ENCODE data around the gene PPP1R3C. TPM values are rescaled to one million over a fixed set of nuclear protein-coding genes. Genes with fewer than 3 reads are reported as not detected.

Gene PPP1R3C
- total and polyA plus RNA-seq, 12 donors, result 7.8 to 52.9 (median 14.6) TPM

DNA sequence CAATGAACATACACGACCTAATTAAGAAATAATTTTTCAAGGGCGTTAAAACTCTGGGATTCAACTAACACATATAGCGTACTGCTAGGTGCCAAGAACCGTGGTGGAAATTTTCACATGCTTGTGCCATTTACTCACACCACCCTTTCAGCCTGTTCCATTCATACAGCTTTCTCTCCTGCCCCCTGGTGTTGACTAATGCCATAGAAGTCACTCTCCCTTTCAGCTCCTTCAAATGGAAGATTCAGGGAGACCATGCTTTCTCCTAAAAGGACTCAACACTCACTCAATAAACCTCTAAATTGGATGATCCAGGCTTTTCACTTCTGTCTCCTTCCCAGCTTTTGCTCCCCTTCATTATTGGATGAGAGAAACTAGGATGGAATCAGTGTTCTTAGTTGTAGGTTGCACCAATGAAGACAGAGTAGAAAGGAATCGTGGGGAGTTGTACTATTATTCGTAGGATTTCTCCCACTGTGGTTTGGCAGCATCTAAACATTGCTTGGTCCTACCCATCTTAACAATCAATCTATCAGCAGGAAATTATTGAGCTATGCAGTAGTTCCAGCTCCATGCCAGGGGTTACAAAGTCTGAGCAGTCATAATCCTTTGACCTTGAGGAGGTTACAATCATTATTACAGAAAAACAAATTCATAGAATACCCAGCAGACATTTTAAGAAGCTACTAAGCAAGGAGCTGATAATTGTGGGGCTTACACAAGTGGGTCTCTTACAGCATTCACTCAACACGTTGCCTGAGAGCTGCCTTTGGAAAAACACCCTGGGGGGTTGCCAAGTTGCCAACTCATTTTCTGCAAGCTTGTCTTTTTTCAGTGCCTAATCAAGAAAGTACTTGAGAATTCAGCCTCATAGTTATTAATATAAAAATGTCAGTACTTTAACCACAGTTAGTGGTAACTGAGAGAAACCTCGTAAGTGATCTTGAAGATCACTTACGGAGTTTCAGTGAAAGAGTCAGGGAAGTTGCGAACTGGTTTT lies 2.8 kb upstream of the PPP1R3C start:
- Histone ChIP-seq H3K27ac (no peak overlapping the region), H3K4me1 (replicated peaks in 1 of 2) (peaks cover 4 to 29% of the 10 kb centered on the region in 2 donors), H3K9me3 (replicated peaks in 1 of 3) (no peaks in the 10 kb centered on the region), H3K4me3 (no peak overlapping the region), H3K27me3 (no peaks in the 10 kb centered on the region), H3K36me3 (replicated peaks in 1 of 2) (no peaks in the 10 kb centered on the region)
- 52 to 58% (median 54%) methylated on average over 10 of the region's 10 CpGs for WGBS, 4 donors
- intact Hi-C loops (cut with DNase I), result loop anchor here (5.0 kb wide), 3 partner anchors 78 to 143 kb away; no protein-coding TSS in a partner anchor
- DNase-seq, result peak; percentile 60 to 85 (median 79)
- TF ChIP-seq, protein P1, sequence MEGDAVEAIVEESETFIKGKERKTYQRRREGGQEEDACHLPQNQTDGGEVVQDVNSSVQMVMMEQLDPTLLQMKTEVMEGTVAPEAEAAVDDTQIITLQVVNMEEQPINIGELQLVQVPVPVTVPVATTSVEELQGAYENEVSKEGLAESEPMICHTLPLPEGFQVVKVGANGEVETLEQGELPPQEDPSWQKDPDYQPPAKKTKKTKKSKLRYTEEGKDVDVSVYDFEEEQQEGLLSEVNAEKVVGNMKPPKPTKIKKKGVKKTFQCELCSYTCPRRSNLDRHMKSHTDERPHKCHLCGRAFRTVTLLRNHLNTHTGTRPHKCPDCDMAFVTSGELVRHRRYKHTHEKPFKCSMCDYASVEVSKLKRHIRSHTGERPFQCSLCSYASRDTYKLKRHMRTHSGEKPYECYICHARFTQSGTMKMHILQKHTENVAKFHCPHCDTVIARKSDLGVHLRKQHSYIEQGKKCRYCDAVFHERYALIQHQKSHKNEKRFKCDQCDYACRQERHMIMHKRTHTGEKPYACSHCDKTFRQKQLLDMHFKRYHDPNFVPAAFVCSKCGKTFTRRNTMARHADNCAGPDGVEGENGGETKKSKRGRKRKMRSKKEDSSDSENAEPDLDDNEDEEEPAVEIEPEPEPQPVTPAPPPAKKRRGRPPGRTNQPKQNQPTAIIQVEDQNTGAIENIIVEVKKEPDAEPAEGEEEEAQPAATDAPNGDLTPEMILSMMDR (IDR thresholded peaks at IDR 0.05), result peak; percentile 61 to 91 (median 84)
- no peak for TF ChIP-seq POLR2A (IDR thresholded peaks at IDR 0.05)

DNA sequence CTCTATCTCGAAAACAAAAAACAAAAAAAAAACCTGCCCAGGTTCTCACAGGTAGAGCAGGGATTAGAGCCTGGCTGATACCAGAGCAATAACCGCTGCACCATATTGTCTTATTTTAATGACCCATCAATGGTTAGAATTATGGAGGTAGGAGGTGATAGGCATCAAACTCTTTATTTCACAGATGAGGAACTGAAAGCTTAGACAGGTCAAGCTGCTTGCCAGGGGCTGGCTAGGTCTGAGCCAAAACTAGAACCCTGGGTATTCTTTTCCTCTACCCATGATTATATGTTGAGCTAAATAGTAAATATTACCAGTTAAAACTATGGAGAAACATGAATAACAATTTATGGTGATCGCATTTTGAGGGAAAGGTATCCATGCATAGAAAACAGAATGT lies 2.0 kb upstream of the PPP1R3C start:
- Histone ChIP-seq H3K9me3 (replicated peaks in 1 of 3) (no peaks in the 10 kb centered on the region), H3K27ac (no peak overlapping the region), H3K4me3 (no peak overlapping the region), H3K36me3 (replicated peaks in 1 of 2) (peaks cover 0 to 6% of the 10 kb centered on the region in 2 donors), H3K27me3 (no peaks in the 10 kb centered on the region), H3K4me1 (replicated peaks in 1 of 2) (peaks cover 4 to 31% of the 10 kb centered on the region in 2 donors)
- no peak for DNase-seq
- intact Hi-C loops (cut with DNase I), result loop anchor here (5.0 kb wide), 3 partner anchors 78 to 143 kb away; no protein-coding TSS in a partner anchor
- 92 to 97% (median 93%) methylated on average over 3 of the region's 3 CpGs for WGBS, 4 donors
- TF ChIP-seq, protein P1 (IDR thresholded peaks at IDR 0.05), result no peak
- no peak for TF ChIP-seq POLR2A (IDR thresholded peaks at IDR 0.05)

DNA sequence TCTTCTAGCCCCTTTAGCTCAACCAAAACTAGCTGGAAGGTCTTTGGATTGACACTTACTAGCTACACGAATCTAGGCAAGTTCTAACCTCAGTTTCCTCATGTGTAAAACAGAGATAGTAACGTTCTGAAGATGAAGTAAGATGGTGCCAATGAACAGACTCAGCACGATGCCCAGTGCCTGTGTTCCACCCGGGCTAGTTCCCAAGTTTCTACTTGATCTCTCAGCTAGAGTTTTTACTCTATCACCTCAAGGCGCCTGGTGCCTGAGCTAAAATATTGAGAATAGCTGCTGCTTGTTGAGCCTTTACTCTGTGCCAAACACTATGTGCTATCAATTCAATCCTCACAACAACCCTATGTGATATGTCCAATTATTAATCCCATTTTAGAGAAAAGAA lies 1.4 kb upstream of the PPP1R3C start:
- no peak overlapping the region for H3K27ac ChIP-seq
- WGBS, 4 donors, result 88 to 91% (median 89%) methylated on average over 5 of the region's 5 CpGs

DNA sequence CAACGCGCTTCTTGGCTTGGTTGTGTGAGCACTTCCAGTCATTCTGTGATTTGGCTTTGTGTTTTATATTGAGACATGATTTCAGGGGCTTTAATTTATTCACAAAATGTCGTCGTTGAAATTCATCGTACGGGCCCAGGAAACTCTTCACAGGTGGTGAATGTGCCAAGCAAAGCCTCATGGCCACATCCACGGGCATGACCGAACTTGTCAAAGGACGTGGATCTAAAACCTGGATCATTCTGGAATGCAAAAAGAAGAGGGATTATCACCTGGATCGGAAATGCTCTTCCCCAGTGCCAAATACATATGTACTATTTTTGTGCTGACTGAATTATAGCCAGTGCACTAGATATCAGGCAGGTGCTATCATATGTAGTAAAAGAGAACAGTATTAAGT lies 2.2 kb downstream of the PPP1R3C start:
- Histone ChIP-seq H3K36me3 (replicated peaks in 1 of 2) (peaks cover 0 to 13% of the 10 kb centered on the region in 2 donors), H3K27ac (peak overlapping the region in 1 of 5 donors; percentile 14), H3K4me3 (peak overlapping the region in 1 of 4 donors; percentile 78), H3K4me1 (replicated peaks in 1 of 2) (peaks cover 4 to 49% of the 10 kb centered on the region in 2 donors), H3K27me3 (no peaks in the 10 kb centered on the region), H3K9me3 (replicated peaks in 1 of 3) (no peaks in the 10 kb centered on the region)
- intact Hi-C loops (cut with DNase I), result no loop called here
- TF ChIP-seq, protein P1 (IDR thresholded peaks at IDR 0.05), result no peak
- TF ChIP-seq POLR2A (IDR thresholded peaks at IDR 0.05), result no peak
- no peak for DNase-seq
- 92 to 97% (median 95%) methylated on average over 10 of the region's 10 CpGs for WGBS, 4 donors

More for the DNA sequence above, 1.4 kb upstream of the PPP1R3C start:
- Histone ChIP-seq H3K4me1 (replicated peaks in 1 of 2) (peaks cover 4 to 38% of the 10 kb centered on the region in 2 donors), H3K36me3 (replicated peaks in 1 of 2) (peaks cover 0 to 13% of the 10 kb centered on the region in 2 donors), H3K9me3 (replicated peaks in 1 of 3) (no peaks in the 10 kb centered on the region), H3K27me3 (no peaks in the 10 kb centered on the region), H3K4me3 (no peak overlapping the region)
- no peak for DNase-seq
- intact Hi-C loops (cut with DNase I), result no loop called here
- TF ChIP-seq POLR2A (IDR thresholded peaks at IDR 0.05), result no peak
- TF ChIP-seq, protein P1 (IDR thresholded peaks at IDR 0.05), result no peak

Measured in adrenal gland (tissue), 12 donors.